ENCODE measurements around the gene MBD5. TPM values are rescaled to one million over a fixed set of nuclear protein-coding genes. Genes with fewer than 3 reads are reported as not detected.

The MBD5 gene
- total and polyA plus RNA-seq, 4 donors, result 2.0 to 15.9 (median 9.5) TPM

DNA sequence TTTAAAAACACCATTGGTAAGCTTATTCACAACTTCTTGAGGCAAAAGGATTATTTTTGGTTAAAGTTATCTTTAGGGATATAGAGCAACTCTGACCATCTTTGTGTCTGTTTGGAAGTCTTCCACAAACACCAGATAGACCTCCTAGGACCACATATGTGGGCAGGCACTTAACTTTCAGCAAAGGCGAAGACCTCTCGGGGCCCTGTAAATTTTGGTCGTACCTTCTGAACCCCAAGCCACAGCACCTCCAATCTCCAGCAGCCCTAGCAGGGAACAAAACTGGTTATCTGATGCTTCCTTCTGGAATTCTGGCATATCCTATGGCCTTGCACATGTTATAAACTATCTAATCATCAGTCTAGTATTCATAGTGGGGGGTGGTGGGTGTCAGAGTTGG lies 114.8 kb downstream of the MBD5 start:
- H3K27ac ChIP-seq (ENCODE audit: low read depth in 1 of 2, low read length in 2 of 2), result no peak overlapping the region
- no peak for DNase-seq (ENCODE audit: low spot score)
- H3K27me3 ChIP-seq (ENCODE audit: control insufficient read depth in 4 of 4, insufficient read depth in 4 of 4, low read length in 3 of 4), result no peaks in the 10 kb centered on the region
- H3K4me3 ChIP-seq (ENCODE audit: low read depth in 1 of 3, low read length in 3 of 3), result no peak overlapping the region
- H3K9me3 ChIP-seq (ENCODE audit: control insufficient read depth in 4 of 4, low read length in 3 of 4), result no peaks in the 10 kb centered on the region
- H3K9ac ChIP-seq (ENCODE audit: low read depth in 1 of 2, low read length in 2 of 2), result no peak overlapping the region
- peaks cover 0 to 3% (median 0%) of the 10 kb centered on the region in 4 donors for H3K4me1 ChIP-seq (ENCODE audit: control insufficient read depth in 4 of 4, insufficient read depth in 4 of 4, low read length in 3 of 4)
- TF ChIP-seq HNF4G (IDR thresholded peaks at IDR 0.05) (no peak), FOXA1 (IDR thresholded peaks at IDR 0.05) (no peak), HNF4A (conservative IDR thresholded peaks at IDR 0.05) (no peak), NR2F2 (IDR thresholded peaks at IDR 0.05) (no peak), YY1 (IDR thresholded peaks at IDR 0.05) (no peak), FOXA2 (IDR thresholded peaks at IDR 0.05) (no peak), EGR1 (IDR thresholded peaks at IDR 0.05; ENCODE audit: low read depth in 2 of 2) (no peak), RXRA (IDR thresholded peaks at IDR 0.05) (no peak), TAF1 (conservative IDR thresholded peaks at IDR 0.05) (no peak), SP1 (IDR thresholded peaks at IDR 0.05) (no peak), JUND (IDR thresholded peaks at IDR 0.05) (no peak)
- TF ChIP-seq, protein P1, sequence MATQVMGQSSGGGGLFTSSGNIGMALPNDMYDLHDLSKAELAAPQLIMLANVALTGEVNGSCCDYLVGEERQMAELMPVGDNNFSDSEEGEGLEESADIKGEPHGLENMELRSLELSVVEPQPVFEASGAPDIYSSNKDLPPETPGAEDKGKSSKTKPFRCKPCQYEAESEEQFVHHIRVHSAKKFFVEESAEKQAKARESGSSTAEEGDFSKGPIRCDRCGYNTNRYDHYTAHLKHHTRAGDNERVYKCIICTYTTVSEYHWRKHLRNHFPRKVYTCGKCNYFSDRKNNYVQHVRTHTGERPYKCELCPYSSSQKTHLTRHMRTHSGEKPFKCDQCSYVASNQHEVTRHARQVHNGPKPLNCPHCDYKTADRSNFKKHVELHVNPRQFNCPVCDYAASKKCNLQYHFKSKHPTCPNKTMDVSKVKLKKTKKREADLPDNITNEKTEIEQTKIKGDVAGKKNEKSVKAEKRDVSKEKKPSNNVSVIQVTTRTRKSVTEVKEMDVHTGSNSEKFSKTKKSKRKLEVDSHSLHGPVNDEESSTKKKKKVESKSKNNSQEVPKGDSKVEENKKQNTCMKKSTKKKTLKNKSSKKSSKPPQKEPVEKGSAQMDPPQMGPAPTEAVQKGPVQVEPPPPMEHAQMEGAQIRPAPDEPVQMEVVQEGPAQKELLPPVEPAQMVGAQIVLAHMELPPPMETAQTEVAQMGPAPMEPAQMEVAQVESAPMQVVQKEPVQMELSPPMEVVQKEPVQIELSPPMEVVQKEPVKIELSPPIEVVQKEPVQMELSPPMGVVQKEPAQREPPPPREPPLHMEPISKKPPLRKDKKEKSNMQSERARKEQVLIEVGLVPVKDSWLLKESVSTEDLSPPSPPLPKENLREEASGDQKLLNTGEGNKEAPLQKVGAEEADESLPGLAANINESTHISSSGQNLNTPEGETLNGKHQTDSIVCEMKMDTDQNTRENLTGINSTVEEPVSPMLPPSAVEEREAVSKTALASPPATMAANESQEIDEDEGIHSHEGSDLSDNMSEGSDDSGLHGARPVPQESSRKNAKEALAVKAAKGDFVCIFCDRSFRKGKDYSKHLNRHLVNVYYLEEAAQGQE (IDR thresholded peaks at IDR 0.05), result no peak
- TF ChIP-seq, protein P2, sequence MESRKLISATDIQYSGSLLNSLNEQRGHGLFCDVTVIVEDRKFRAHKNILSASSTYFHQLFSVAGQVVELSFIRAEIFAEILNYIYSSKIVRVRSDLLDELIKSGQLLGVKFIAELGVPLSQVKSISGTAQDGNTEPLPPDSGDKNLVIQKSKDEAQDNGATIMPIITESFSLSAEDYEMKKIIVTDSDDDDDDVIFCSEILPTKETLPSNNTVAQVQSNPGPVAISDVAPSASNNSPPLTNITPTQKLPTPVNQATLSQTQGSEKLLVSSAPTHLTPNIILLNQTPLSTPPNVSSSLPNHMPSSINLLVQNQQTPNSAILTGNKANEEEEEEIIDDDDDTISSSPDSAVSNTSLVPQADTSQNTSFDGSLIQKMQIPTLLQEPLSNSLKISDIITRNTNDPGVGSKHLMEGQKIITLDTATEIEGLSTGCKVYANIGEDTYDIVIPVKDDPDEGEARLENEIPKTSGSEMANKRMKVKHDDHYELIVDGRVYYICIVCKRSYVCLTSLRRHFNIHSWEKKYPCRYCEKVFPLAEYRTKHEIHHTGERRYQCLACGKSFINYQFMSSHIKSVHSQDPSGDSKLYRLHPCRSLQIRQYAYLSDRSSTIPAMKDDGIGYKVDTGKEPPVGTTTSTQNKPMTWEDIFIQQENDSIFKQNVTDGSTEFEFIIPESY (IDR thresholded peaks at IDR 0.05), result no peak
- TF ChIP-seq, protein P3, sequence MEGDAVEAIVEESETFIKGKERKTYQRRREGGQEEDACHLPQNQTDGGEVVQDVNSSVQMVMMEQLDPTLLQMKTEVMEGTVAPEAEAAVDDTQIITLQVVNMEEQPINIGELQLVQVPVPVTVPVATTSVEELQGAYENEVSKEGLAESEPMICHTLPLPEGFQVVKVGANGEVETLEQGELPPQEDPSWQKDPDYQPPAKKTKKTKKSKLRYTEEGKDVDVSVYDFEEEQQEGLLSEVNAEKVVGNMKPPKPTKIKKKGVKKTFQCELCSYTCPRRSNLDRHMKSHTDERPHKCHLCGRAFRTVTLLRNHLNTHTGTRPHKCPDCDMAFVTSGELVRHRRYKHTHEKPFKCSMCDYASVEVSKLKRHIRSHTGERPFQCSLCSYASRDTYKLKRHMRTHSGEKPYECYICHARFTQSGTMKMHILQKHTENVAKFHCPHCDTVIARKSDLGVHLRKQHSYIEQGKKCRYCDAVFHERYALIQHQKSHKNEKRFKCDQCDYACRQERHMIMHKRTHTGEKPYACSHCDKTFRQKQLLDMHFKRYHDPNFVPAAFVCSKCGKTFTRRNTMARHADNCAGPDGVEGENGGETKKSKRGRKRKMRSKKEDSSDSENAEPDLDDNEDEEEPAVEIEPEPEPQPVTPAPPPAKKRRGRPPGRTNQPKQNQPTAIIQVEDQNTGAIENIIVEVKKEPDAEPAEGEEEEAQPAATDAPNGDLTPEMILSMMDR (IDR thresholded peaks at IDR 0.05; ENCODE audit: low read depth, low read length, missing input control), result no peak
- TF ChIP-seq, protein P4, sequence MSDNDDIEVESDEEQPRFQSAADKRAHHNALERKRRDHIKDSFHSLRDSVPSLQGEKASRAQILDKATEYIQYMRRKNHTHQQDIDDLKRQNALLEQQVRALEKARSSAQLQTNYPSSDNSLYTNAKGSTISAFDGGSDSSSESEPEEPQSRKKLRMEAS (IDR thresholded peaks at IDR 0.05), result no peak
- TF ChIP-seq, protein P5, sequence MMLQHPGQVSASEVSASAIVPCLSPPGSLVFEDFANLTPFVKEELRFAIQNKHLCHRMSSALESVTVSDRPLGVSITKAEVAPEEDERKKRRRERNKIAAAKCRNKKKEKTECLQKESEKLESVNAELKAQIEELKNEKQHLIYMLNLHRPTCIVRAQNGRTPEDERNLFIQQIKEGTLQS (IDR thresholded peaks at IDR 0.05), result no peak
- no peaks in the 10 kb centered on the region for H3K36me3 ChIP-seq (ENCODE audit: control insufficient read depth in 4 of 4, insufficient read depth in 3 of 4, low read depth in 1 of 4, low read length in 3 of 4)
- WGBS, result 98% methylated on average over 3 of the region's 3 CpGs

DNA sequence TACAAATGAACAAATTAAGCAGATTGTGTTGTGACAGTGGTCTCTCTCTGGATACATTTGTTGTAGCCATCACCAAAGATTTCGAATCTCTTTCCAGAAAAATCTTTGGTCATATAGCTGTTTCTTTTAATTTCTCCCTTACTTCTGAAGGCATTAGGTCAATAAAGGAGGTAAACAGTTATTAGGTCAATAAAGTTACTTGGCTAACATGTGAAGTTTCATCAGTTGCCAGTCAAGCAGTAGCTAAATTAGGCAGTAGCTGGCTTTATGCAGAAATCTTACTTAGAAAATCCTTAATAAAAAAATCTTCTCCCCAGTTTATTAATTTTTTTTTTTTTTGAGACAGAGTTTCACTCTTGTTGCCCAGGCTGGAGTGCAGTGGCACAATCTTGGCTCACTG lies 115.5 kb downstream of the MBD5 start:
- WGBS, result 81% methylated on average over 1 of the region's 1 CpG
- Histone ChIP-seq H3K27ac (ENCODE audit: low read depth in 1 of 2, low read length in 2 of 2) (no peak overlapping the region), H3K27me3 (ENCODE audit: control insufficient read depth in 4 of 4, insufficient read depth in 4 of 4, low read length in 3 of 4) (no peaks in the 10 kb centered on the region), H3K4me1 (ENCODE audit: control insufficient read depth in 4 of 4, insufficient read depth in 4 of 4, low read length in 3 of 4) (peaks cover 0 to 3% (median 0%) of the 10 kb centered on the region in 4 donors), H3K36me3 (ENCODE audit: control insufficient read depth in 4 of 4, insufficient read depth in 3 of 4, low read depth in 1 of 4, low read length in 3 of 4) (no peaks in the 10 kb centered on the region), H3K9me3 (ENCODE audit: control insufficient read depth in 4 of 4, low read length in 3 of 4) (no peaks in the 10 kb centered on the region), H3K4me3 (ENCODE audit: low read depth in 1 of 3, low read length in 3 of 3) (no peak overlapping the region), H3K9ac (ENCODE audit: low read depth in 1 of 2, low read length in 2 of 2) (no peak overlapping the region)
- TF ChIP-seq FOXA1 (IDR thresholded peaks at IDR 0.05) (no peak), NR2F2 (IDR thresholded peaks at IDR 0.05) (no peak), HNF4G (IDR thresholded peaks at IDR 0.05) (no peak), GABPA (IDR thresholded peaks at IDR 0.05 in 1 of 2, conservative IDR thresholded peaks at IDR 0.05 in 1 of 2) (no peak), RAD21 (IDR thresholded peaks at IDR 0.05) (no peak), FOXA2 (IDR thresholded peaks at IDR 0.05) (no peak), HNF4A (conservative IDR thresholded peaks at IDR 0.05) (no peak), SP1 (IDR thresholded peaks at IDR 0.05) (no peak), TAF1 (conservative IDR thresholded peaks at IDR 0.05) (no peak), JUND (IDR thresholded peaks at IDR 0.05) (no peak)
- no peak for DNase-seq (ENCODE audit: low spot score)

Measured in liver (tissue), 9 donors.